WTC11 (cell line): ENCODE measurements around the gene MRFAP1L1.

ENCODE experiments used
- CTCF ChIP-seq: fragments of 200-600 bp; IDR thresholded peaks from 2 replicates; pipeline ENCODE4 v1.8.0; 2022; ENCODE audit warnings: antibody characterized with exemption
- IRF1 ChIP-seq: sonication (generic); formaldehyde crosslinking; IDR thresholded peaks from 2 replicates; pipeline ENCODE4 v1.8.0; 2023; ENCODE audit warnings: missing genetic modification reagents
- MAX ChIP-seq: sonication (generic); formaldehyde crosslinking; IDR thresholded peaks from 2 replicates; pipeline ENCODE4 v1.8.0; 2022; ENCODE audit warnings: mild to moderate bottlenecking, missing genetic modification reagents
- NR2C2 ChIP-seq: sonication (generic); formaldehyde crosslinking; IDR thresholded peaks from 2 replicates; pipeline ENCODE4 v1.8.0; 2022; ENCODE audit warnings: mild to moderate bottlenecking, missing genetic modification reagents
- ZNF232 ChIP-seq: sonication (generic); formaldehyde crosslinking; IDR thresholded peaks from 2 replicates; pipeline ENCODE4 v1.8.0; 2022; ENCODE audit warnings: mild to moderate bottlenecking, missing genetic modification reagents

GRCh38 chr4:6747294-6748051, 37.8 kb upstream of the MRFAP1L1 start:
- TF ChIP-seq CTCF (no peak), ZNF232 (CRISPR knock-in tag) (no peak), NR2C2 (CRISPR knock-in tag) (no peak), IRF1 (CRISPR knock-in tag) (no peak), MAX (CRISPR knock-in tag) (no peak)
